ENCODE data around the gene LPCAT3.

Gene LPCAT3

GRCh38 chr12:6970096-6970527, 48.2 kb downstream of the LPCAT3 start:
- no peak for FAIRE-seq
- TF ChIP-seq POLR2A (IDR thresholded peaks at IDR 0.05; ENCODE audit: low read depth, low read length), result no peak
- no peak for DNase-seq (ENCODE audit: insufficient read length, low spot score)

GRCh38 chr12:6968426-6968825, 49.9 kb downstream of the LPCAT3 start:
- no peak for TF ChIP-seq POLR2A (IDR thresholded peaks at IDR 0.05; ENCODE audit: low read depth, low read length)
- DNase-seq (ENCODE audit: insufficient read length, low spot score) (no peak), FAIRE-seq (no peak)

- no peak for TF ChIP-seq POLR2A (IDR thresholded peaks at IDR 0.05; ENCODE audit: low read depth, low read length)
- no peak for FAIRE-seq
- no peak for DNase-seq (ENCODE audit: insufficient read length, low spot score)
These were observed 50.6 kb downstream of the LPCAT3 start for GRCh38 chr12:6967651-6968100.

GRCh38 chr12:6966351-6966750, 51.9 kb downstream of the LPCAT3 start:
- no peak for FAIRE-seq
- no peak for DNase-seq (ENCODE audit: insufficient read length, low spot score)
- no peak for TF ChIP-seq POLR2A (IDR thresholded peaks at IDR 0.05; ENCODE audit: low read depth, low read length)

- TF ChIP-seq POLR2A (IDR thresholded peaks at IDR 0.05; ENCODE audit: low read depth, low read length), result no peak
- DNase-seq (ENCODE audit: insufficient read length, low spot score) (no peak), FAIRE-seq (no peak)
These were observed 52.6 kb downstream of the LPCAT3 start for GRCh38 chr12:6965714-6966113.

GRCh38 chr12:6965026-6965661, 53.1 kb downstream of the LPCAT3 start:
- TF ChIP-seq POLR2A (IDR thresholded peaks at IDR 0.05; ENCODE audit: low read depth, low read length), result no peak
- no peak for FAIRE-seq
- no peak for DNase-seq (ENCODE audit: insufficient read length, low spot score)

GRCh38 chr12:6964605-6965025, 53.7 kb downstream of the LPCAT3 start:
- no peak for TF ChIP-seq POLR2A (IDR thresholded peaks at IDR 0.05; ENCODE audit: low read depth, low read length)
- DNase-seq (ENCODE audit: insufficient read length, low spot score) (no peak), FAIRE-seq (no peak)

GRCh38 chr12:6963791-6964413, 54.4 kb downstream of the LPCAT3 start:
- FAIRE-seq (no peak), DNase-seq (ENCODE audit: insufficient read length, low spot score) (no peak)
- TF ChIP-seq POLR2A (IDR thresholded peaks at IDR 0.05; ENCODE audit: low read depth, low read length), result no peak

- FAIRE-seq (no peak), DNase-seq (ENCODE audit: insufficient read length, low spot score) (no peak)
- no peak for TF ChIP-seq POLR2A (IDR thresholded peaks at IDR 0.05; ENCODE audit: low read depth, low read length)
These were observed 55.1 kb downstream of the LPCAT3 start for GRCh38 chr12:6963016-6963731.

GRCh38 chr12:6962285-6963015, 55.8 kb downstream of the LPCAT3 start:
- no peak for TF ChIP-seq POLR2A (IDR thresholded peaks at IDR 0.05; ENCODE audit: low read depth, low read length)
- no peak for DNase-seq (ENCODE audit: insufficient read length, low spot score)

GRCh38 chr12:6961695-6962284, 56.5 kb downstream of the LPCAT3 start:
- DNase-seq (ENCODE audit: insufficient read length, low spot score) (peak; percentile 63), FAIRE-seq (no peak)
- TF ChIP-seq POLR2A (IDR thresholded peaks at IDR 0.05; ENCODE audit: low read depth, low read length), result no peak

More at GRCh38 chr12:6962285-6963015, 55.8 kb downstream of the LPCAT3 start:
- FAIRE-seq, result no peak

- FAIRE-seq, result no peak
- no peak for TF ChIP-seq POLR2A (IDR thresholded peaks at IDR 0.05; ENCODE audit: low read depth, low read length)
- no peak for DNase-seq (ENCODE audit: insufficient read length, low spot score)
These were observed 57.0 kb downstream of the LPCAT3 start for GRCh38 chr12:6961278-6961694.

GRCh38 chr12:6960593-6961277, 57.5 kb downstream of the LPCAT3 start:
- FAIRE-seq (no peak), DNase-seq (ENCODE audit: insufficient read length, low spot score) (no peak)
- no peak for TF ChIP-seq POLR2A (IDR thresholded peaks at IDR 0.05; ENCODE audit: low read depth, low read length)
